K562 (cell line): ENCODE data around the gene UBE2C.

Source experiments
- ETV5 ChIP-seq: sonication (generic); formaldehyde crosslinking; IDR thresholded peaks from 2 replicates; pipeline ENCODE4 v1.4.0; 2020; ENCODE audit warnings: low read depth, mild to moderate bottlenecking, missing genetic modification reagents
- ZEB2 ChIP-seq: fragments of 450-650 bp; IDR thresholded peaks from 2 replicates; pipeline ENCODE4 v1.6.1; 2016

DNA sequence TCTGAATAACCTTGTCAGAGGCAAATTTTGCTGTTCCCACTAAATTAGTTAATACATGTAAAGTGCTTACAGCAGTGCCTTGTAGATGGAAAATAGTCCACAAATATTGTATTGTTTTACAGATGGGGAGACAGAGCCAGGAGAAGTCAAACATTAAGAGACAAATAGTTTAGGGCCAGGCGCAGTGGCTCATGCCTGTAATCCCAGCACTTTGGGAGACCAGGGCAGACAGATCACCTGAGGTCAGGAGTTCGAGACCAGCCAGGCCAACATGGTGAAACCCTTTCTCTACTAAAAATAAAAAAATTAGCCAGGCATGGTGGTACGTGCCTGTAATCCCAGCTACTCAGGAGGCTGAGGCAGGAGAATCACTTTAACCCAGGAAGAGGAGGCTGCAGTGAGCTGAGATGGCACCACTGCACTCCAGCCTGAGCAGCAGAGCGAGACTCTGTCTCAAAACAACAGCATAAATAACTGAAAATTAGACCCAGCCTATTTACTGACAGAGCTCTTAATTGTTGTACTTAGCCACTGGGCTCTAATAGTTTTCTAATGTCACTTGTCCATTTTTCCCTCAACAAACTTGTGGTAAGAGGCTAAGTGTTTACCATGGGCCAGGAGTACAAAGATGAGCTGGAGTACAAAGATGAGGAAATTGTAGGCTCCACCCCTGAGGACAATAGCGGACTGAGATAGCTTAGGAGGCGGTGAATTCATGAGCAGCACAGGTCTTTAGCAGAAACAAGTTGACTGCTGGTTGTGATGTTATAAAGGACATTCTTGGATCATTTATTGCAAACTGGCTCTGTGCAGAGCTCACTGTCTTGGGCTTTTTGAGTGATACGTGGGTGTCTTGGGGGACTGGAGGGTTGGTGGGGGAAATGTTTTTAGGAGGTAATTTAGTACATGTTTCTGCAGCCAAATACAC is 51.4 kb downstream of the UBE2C start:
- TF ChIP-seq ZEB2 = no peak
- TF ChIP-seq ETV5 (CRISPR knock-in tag) = no peak
